SH-SY5Y (cell line): ENCODE data around the gene CPLANE2.

ENCODE experiments used
- GATA2 ChIP-seq: IDR thresholded peaks from 2 replicates; pipeline ENCODE4 v1.6.1; 2011; ENCODE audit warnings: mild to moderate bottlenecking, low read depth, low read length
- GATA3 ChIP-seq: IDR thresholded peaks from 2 replicates; pipeline ENCODE4 v1.6.1; 2011; ENCODE audit warnings: low read depth, mild to moderate bottlenecking, low read length, moderate library complexity

- TF ChIP-seq GATA2 (no peak), GATA3 (no peak)
Observed at GRCh38 chr1:16232316-16232710, 4.7 kb downstream of the CPLANE2 start.
